OCI-LY7 (cell line): ENCODE results near the gene SHTN1.

Experiments
- CTCF ChIP-seq: fragments of 200-600 bp; sonication (generic); conservative IDR thresholded peaks from 2 replicates; pipeline ENCODE4 v1.5.1; 2014; ENCODE audit warnings: mild to moderate bottlenecking, antibody characterized with exemption, low read length, moderate library complexity, mixed read lengths
- EZH2phosphoT487 ChIP-seq: fragments of 200-600 bp; sonication (generic); IDR thresholded peaks from 2 replicates; pipeline ENCODE4 v1.6.1; 2018; ENCODE audit warnings: low read depth, borderline replicate concordance, mild to moderate bottlenecking, mixed run types, antibody characterized with exemption, low read length, moderate library complexity, mixed read lengths

GRCh38 chr10:116926426-116926825 lies 78.6 kb downstream of the SHTN1 start:
- no peak for TF ChIP-seq CTCF
- no peak for TF ChIP-seq EZH2phosphoT487
